GM12878 (cell line): ENCODE measurements around the gene CPO. TPM values are rescaled to one million over a fixed set of nuclear protein-coding genes. Genes with fewer than 3 reads are reported as not detected.

Experiments used
- ATAC-seq: fragments of 200-7000 bp; cut with Tn5 transposase; 3 replicates; pipeline ENCODE4 v1.9.1; 2020; ENCODE audit warnings: mild to moderate bottlenecking, moderate library complexity
- BruUV-seq: library from RNA; stranded (reverse); fragments of 400-500 nt; replicated peaks from 2 replicates; lab custom pipeline; 2021; lab: Mats Ljungman, UMichigan
- CTCF ChIA-PET: fragments of 300-600 bp; sonication (Branson Sonifier 250); formaldehyde crosslinking; extraction: SDS; loops from one replicate; lab custom pipeline; 2021; ENCODE audit warnings: inconsistent platforms; lab: Yijun Ruan, JAX
- POLR2A ChIA-PET: fragments of 350-600 bp; formaldehyde crosslinking; extraction: SDS; loops from one replicate; lab custom pipeline; 2021; ENCODE audit warnings: inconsistent platforms; lab: Charles Lee
- RAD21 ChIA-PET: fragments of 300-600 bp; sonication (Branson Sonifier 250); formaldehyde crosslinking; loops from one replicate; lab custom pipeline; 2023; ENCODE audit warnings: antibody characterized with exemption; ENCODE audit not compliant: unreplicated experiment; lab: Charles Lee
- SMC1A ChIA-PET: fragments of 300-600 bp; sonication (Branson Sonifier 250); formaldehyde crosslinking; loops from one replicate; lab custom pipeline; 2023; ENCODE audit not compliant: unreplicated experiment, uncharacterized antibody; lab: Charles Lee
- DNase-seq: peaks from one replicate; pipeline ENCODE4 v3.0.0-alpha.2; 2011; ENCODE audit warnings: low read depth, low spot score
- FAIRE-seq: peaks from 3 replicates; lab custom pipeline; 2011; peaks lifted over from hg19 to GRCh38; lab: Jason Lieb, UNC
- H2AFZ ChIP-seq: 2 replicates; pipeline ENCODE4 v1.6.0; 2011; ENCODE audit warnings: low read depth, low read length, control low read depth; ENCODE audit not compliant: control insufficient read depth
- H3K27ac ChIP-seq: 2 replicates; pipeline ENCODE4 v1.5.1; 2011; ENCODE audit warnings: control low read depth; ENCODE audit not compliant: control insufficient read depth, insufficient read depth
- H3K27me3 ChIP-seq, 2 experiments: replicated peaks in 1 of 2; 2 replicates each; pipeline versions ENCODE4 v1.6.0 to v1.6.1; 2011; ENCODE audit warnings: low read length in 1 of 2; ENCODE audit not compliant: control insufficient read depth in 2 of 2, insufficient read depth in 2 of 2
- H3K36me3 ChIP-seq, 2 experiments: 2 replicates each; pipeline ENCODE4 v1.5.1; 2011; ENCODE audit warnings: low read length in 1 of 2; ENCODE audit not compliant: control insufficient read depth in 2 of 2, insufficient read depth in 2 of 2
- H3K4me1 ChIP-seq: 2 replicates; pipeline ENCODE4 v1.6.1; 2011; ENCODE audit warnings: mild to moderate bottlenecking, low read length, moderate library complexity, mixed read lengths; ENCODE audit not compliant: control insufficient read depth, insufficient read depth
- H3K4me2 ChIP-seq: 2 replicates; pipeline ENCODE4 v1.6.0; 2011; ENCODE audit warnings: control low read depth; ENCODE audit not compliant: control insufficient read depth, insufficient read depth
- H3K4me3 ChIP-seq: fragments of 200-600 bp; sonication (generic); 2 replicates; pipeline ENCODE4 v1.5.1; 2016
- H3K79me2 ChIP-seq: 2 replicates; pipeline ENCODE4 v1.6.0; 2011; ENCODE audit warnings: low read length; ENCODE audit not compliant: control insufficient read depth, insufficient read depth
- H3K9ac ChIP-seq: 2 replicates; pipeline ENCODE4 v1.8.0; 2011; ENCODE audit warnings: low read length, control low read depth, mixed read lengths; ENCODE audit not compliant: control insufficient read depth, insufficient read depth
- H3K9me3 ChIP-seq: replicated peaks from 3 replicates; pipeline ENCODE4 v1.5.1; 2011; ENCODE audit warnings: mild to moderate bottlenecking, low read length; ENCODE audit not compliant: control insufficient read depth, insufficient read depth
- H4K20me1 ChIP-seq: 2 replicates; pipeline ENCODE4 v1.6.0; 2011; ENCODE audit not compliant: control insufficient read depth, insufficient read depth
- ASH2L ChIP-seq: fragments of 300-600, 200-600 bp; sonication (generic); IDR thresholded peaks from 2 replicates; pipeline ENCODE4 v1.6.1; 2017; ENCODE audit warnings: low read depth, mild to moderate bottlenecking, borderline replicate concordance
- BRCA1 ChIP-seq: IDR thresholded peaks from 2 replicates; pipeline ENCODE4 v1.6.1; 2011; ENCODE audit warnings: low read depth, low read length, improper control_type of control experiment
- CHD1 ChIP-seq: IDR thresholded peaks from 2 replicates; pipeline ENCODE4 v1.6.1; 2012; ENCODE audit warnings: low read depth, low read length, improper control_type of control experiment
- HDAC6 ChIP-seq: fragments of 200-600 bp; sonication (generic); IDR thresholded peaks from one replicate; pipeline ENCODE4 v1.8.0; 2017; ENCODE audit warnings: antibody characterized with exemption; ENCODE audit not compliant: unreplicated experiment
- MEF2A ChIP-seq: IDR thresholded peaks from 2 replicates; pipeline ENCODE4 v1.6.1; 2011; ENCODE audit warnings: low read depth, mild to moderate bottlenecking, low read length, moderate library complexity; ENCODE audit not compliant: insufficient read depth
- MEF2B ChIP-seq: fragments of 450-650 bp; IDR thresholded peaks from 2 replicates; pipeline ENCODE4 v1.6.1; 2018; ENCODE audit warnings: mild to moderate bottlenecking, moderate library complexity; ENCODE audit not compliant: partially characterized antibody, poor library complexity, severe bottlenecking
- MYC ChIP-seq: IDR thresholded peaks from 2 replicates; pipeline ENCODE4 v1.6.1; 2011; ENCODE audit warnings: mild to moderate bottlenecking, low read length, moderate library complexity, inconsistent platforms; ENCODE audit not compliant: insufficient read depth, insufficient replicate concordance, insufficient read length, severe bottlenecking
- RAD21 ChIP-seq: IDR thresholded peaks from 2 replicates; pipeline ENCODE4 v1.6.1; 2011; ENCODE audit warnings: mild to moderate bottlenecking, low read depth, low read length, moderate library complexity; ENCODE audit not compliant: insufficient read depth
- RAD51 ChIP-seq: fragments of 450-650 bp; IDR thresholded peaks from 2 replicates; pipeline ENCODE4 v1.6.1; 2016; ENCODE audit warnings: moderate library complexity, mild to moderate bottlenecking, inconsistent platforms
- RELA ChIP-seq: fragments of 450-650 bp; IDR thresholded peaks from 2 replicates; pipeline ENCODE4 v1.8.0; 2014; ENCODE audit warnings: borderline replicate concordance; ENCODE audit not compliant: partially characterized antibody
- SMAD5 ChIP-seq: IDR thresholded peaks from 2 replicates; pipeline ENCODE4 v1.6.1; 2016; ENCODE audit warnings: antibody characterized with exemption, low read depth
- STAT1 ChIP-seq: fragments of 450-650 bp; conservative IDR thresholded peaks from 2 replicates; pipeline ENCODE4 v1.6.1; 2014; ENCODE audit warnings: antibody characterized with exemption, mild to moderate bottlenecking
- WGBS: methylation state at CpG from one replicate; pipeline ENCODE4 v1.1.6; 2016; ENCODE audit warnings: low lambda C conversion rate; ENCODE audit not compliant: insufficient replicate concordance, insufficient coverage; ENCODE audit errors: missing lambda C conversion rate; 5-methylcytosine and 5-hydroxymethylcytosine counted together
- in situ Hi-C: fragments of 300-500 bp; cut with MboI; formaldehyde crosslinking; loops from 9 replicates; pipeline ENCODE4 v1.14.3; 2018; ENCODE audit warnings: mixed read lengths
- intact Hi-C: fragments of 100-400 bp; cut with micrococcal nuclease; formaldehyde crosslinking; loops from one replicate; pipeline ENCODE4 v1.14.2; 2022; ENCODE audit not compliant: unreplicated experiment
- polyA plus RNA-seq, 11 experiments: library from polyadenylated mRNA; depleted of rRNA in 4 of 11; unstranded in 6 of 11; stranded (reverse) in 5 of 11; fragments of >200 nt; fragmentation: Nextera tagmentation in 4 of 11; fragmentation: Illumina TruSeq in 1 of 11; extraction: Ambion mirVana in 4 of 11; extraction: Trizol in 1 of 11; gene quantifications; 1 replicate in 1 of 11; 2 replicates in 10 of 11; pipeline versions ENCODE4 v1.2.1 to v1.2.3, GENCODE V29; 2011 to 2016; ENCODE audit warnings: inconsistent platforms in 2 of 11, missing spikeins in 2 of 11, low read depth in 1 of 11
- total RNA-seq, 4 experiments: library from RNA; depleted of rRNA in 3 of 4; stranded (reverse); fragments of >200 nt in 3 of 4; fragmentation: Illumina TruSeq in 1 of 4; extraction: Trizol in 1 of 4; gene quantifications; 2 replicates each; pipeline versions ENCODE4 v1.2.1 to v1.2.3, GENCODE V29; 2013 to 2021
- TF ChIP-seq, protein P1 (sequence below): fragments of 450-650 bp; IDR thresholded peaks from 2 replicates; pipeline ENCODE4 v1.6.1; 2017; ENCODE audit warnings: borderline replicate concordance
- TF ChIP-seq, protein P2 (sequence below): IDR thresholded peaks from 2 replicates; pipeline ENCODE4 v1.6.1; 2012; ENCODE audit warnings: low read depth, low read length, improper control_type of control experiment
- TF ChIP-seq, protein P3 (sequence below): fragments of 450-650 bp; IDR thresholded peaks from 2 replicates; pipeline ENCODE4 v1.6.1; 2017; ENCODE audit warnings: low read depth, mild to moderate bottlenecking, moderate library complexity
- TF ChIP-seq, protein P4 (sequence below): fragments of 450-650 bp; formaldehyde crosslinking; IDR thresholded peaks from 2 replicates; pipeline ENCODE4 v1.4.0; 2020; ENCODE audit warnings: mild to moderate bottlenecking, moderate library complexity
- TF ChIP-seq, protein P5 (sequence below): IDR thresholded peaks from 2 replicates; pipeline ENCODE4 v1.6.1; 2011; ENCODE audit warnings: low read depth, mild to moderate bottlenecking, low read length, moderate library complexity, borderline replicate concordance; ENCODE audit errors: extremely low read depth

CPO gene
- total and polyA plus RNA-seq, 10 of the 15 experiments (the other 5 are each of a cell fraction or from before 2014, with no cell fraction given): 0.13 to 0.14 TPM; not detected in 8

DNA sequence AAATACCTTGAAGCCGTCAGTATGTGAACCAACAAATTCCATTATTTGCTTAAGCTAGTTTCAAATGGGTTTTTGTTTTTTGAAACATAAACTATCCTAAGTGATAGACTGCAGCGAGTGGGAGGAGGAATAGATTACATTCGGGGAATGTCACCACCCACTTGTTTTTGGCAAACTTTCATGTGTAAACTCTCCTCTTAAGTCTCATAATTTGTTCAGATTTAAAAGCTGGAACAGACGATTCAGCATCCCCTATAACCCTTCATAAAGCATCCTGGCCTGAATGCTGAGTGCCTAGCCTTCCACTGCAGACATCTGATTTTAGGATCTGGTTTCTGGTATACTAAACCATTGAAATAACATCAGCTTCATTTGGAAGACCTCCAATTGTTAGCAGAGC lies 51.0 kb downstream of the CPO start:
- BruUV-seq: no TSS peak
- in situ Hi-C loops (no loop called here), intact Hi-C loops (no loop called here)
- Histone ChIP-seq H3K27me3 (no peaks in the 10 kb centered on the region), H2AFZ (no peak overlapping the region), H3K79me2 (no peaks in the 10 kb centered on the region), H3K27ac (no peak overlapping the region), H3K9ac (no peak overlapping the region), H4K20me1 (no peaks in the 10 kb centered on the region), H3K36me3 (no peaks in the 10 kb centered on the region), H3K4me1 (no peaks in the 10 kb centered on the region), H3K4me3 (no peak overlapping the region), H3K9me3 (no peaks in the 10 kb centered on the region; the same call in 2 of the 3 replicates), H3K4me2 (no peak overlapping the region)
- no peak for DNase-seq
- CTCF ChIA-PET: interaction anchor here (0.7 to 5.1 kb wide), 6 partner anchors 9 to 482 kb away, joined by 3 to 28 read pairs (median 4); partner anchors contain the start of gene CPO
- POLR2A ChIA-PET: no interaction called here
- ATAC-seq: no peak
- WGBS: 30% methylated on average over 4 of the region's 4 CpGs
- RAD21 ChIA-PET: interaction anchor here (1.2 to 1.5 kb wide), 3 partner anchors 142 to 483 kb away, joined by 3 to 5 read pairs (median 4); no protein-coding TSS in a partner anchor
- SMC1A ChIA-PET: interaction anchor here (0.8 to 1.2 kb wide), 2 partner anchors 189 to 257 kb away, joined by 3 read pairs; no protein-coding TSS in a partner anchor
- no peak for FAIRE-seq
- TF ChIP-seq RAD51 (no peak), BRCA1 (no peak), SMAD5 (no peak), ASH2L (no peak), RAD21 (no peak), RELA (no peak), MEF2A (no peak), MEF2B (no peak), CHD1 (no peak), STAT1 (no peak), MYC (no peak), HDAC6 (no peak)
- TF ChIP-seq, protein P1, sequence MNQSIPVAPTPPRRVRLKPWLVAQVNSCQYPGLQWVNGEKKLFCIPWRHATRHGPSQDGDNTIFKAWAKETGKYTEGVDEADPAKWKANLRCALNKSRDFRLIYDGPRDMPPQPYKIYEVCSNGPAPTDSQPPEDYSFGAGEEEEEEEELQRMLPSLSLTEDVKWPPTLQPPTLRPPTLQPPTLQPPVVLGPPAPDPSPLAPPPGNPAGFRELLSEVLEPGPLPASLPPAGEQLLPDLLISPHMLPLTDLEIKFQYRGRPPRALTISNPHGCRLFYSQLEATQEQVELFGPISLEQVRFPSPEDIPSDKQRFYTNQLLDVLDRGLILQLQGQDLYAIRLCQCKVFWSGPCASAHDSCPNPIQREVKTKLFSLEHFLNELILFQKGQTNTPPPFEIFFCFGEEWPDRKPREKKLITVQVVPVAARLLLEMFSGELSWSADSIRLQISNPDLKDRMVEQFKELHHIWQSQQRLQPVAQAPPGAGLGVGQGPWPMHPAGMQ: no peak
- TF ChIP-seq, protein P2, sequence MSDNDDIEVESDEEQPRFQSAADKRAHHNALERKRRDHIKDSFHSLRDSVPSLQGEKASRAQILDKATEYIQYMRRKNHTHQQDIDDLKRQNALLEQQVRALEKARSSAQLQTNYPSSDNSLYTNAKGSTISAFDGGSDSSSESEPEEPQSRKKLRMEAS: no peak
- TF ChIP-seq, protein P3, sequence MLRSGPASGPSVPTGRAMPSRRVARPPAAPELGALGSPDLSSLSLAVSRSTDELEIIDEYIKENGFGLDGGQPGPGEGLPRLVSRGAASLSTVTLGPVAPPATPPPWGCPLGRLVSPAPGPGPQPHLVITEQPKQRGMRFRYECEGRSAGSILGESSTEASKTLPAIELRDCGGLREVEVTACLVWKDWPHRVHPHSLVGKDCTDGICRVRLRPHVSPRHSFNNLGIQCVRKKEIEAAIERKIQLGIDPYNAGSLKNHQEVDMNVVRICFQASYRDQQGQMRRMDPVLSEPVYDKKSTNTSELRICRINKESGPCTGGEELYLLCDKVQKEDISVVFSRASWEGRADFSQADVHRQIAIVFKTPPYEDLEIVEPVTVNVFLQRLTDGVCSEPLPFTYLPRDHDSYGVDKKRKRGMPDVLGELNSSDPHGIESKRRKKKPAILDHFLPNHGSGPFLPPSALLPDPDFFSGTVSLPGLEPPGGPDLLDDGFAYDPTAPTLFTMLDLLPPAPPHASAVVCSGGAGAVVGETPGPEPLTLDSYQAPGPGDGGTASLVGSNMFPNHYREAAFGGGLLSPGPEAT: no peak
- TF ChIP-seq, protein P4, sequence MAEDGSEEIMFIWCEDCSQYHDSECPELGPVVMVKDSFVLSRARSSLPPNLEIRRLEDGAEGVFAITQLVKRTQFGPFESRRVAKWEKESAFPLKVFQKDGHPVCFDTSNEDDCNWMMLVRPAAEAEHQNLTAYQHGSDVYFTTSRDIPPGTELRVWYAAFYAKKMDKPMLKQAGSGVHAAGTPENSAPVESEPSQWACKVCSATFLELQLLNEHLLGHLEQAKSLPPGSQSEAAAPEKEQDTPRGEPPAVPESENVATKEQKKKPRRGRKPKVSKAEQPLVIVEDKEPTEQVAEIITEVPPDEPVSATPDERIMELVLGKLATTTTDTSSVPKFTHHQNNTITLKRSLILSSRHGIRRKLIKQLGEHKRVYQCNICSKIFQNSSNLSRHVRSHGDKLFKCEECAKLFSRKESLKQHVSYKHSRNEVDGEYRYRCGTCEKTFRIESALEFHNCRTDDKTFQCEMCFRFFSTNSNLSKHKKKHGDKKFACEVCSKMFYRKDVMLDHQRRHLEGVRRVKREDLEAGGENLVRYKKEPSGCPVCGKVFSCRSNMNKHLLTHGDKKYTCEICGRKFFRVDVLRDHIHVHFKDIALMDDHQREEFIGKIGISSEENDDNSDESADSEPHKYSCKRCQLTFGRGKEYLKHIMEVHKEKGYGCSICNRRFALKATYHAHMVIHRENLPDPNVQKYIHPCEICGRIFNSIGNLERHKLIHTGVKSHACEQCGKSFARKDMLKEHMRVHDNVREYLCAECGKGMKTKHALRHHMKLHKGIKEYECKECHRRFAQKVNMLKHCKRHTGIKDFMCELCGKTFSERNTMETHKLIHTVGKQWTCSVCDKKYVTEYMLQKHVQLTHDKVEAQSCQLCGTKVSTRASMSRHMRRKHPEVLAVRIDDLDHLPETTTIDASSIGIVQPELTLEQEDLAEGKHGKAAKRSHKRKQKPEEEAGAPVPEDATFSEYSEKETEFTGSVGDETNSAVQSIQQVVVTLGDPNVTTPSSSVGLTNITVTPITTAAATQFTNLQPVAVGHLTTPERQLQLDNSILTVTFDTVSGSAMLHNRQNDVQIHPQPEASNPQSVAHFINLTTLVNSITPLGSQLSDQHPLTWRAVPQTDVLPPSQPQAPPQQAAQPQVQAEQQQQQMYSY (CRISPR knock-in tag): no peak
- TF ChIP-seq, protein P5, sequence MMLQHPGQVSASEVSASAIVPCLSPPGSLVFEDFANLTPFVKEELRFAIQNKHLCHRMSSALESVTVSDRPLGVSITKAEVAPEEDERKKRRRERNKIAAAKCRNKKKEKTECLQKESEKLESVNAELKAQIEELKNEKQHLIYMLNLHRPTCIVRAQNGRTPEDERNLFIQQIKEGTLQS: no peak
